BE2C (cell line): ENCODE measurements around the gene GOLIM4.

ENCODE experiments used
- DNase-seq: peaks from one replicate; pipeline ENCODE4 v3.0.0-alpha.2; 2020
- H3K27me3 ChIP-seq: fragments of 250-450 bp; sonication (Bioruptor Pico); 2 replicates; pipeline ENCODE4 v1.5.1; 2020; ENCODE audit warnings: mild to moderate bottlenecking
- H3K36me3 ChIP-seq: fragments of 250-450 bp; sonication (Bioruptor Pico); 2 replicates; pipeline ENCODE4 v1.5.1; 2020; ENCODE audit warnings: mild to moderate bottlenecking
- H3K4me1 ChIP-seq: fragments of 250-450 bp; sonication (Bioruptor Pico); 2 replicates; pipeline ENCODE4 v1.5.1; 2020
- H3K4me3 ChIP-seq: 2 replicates; pipeline ENCODE4 v1.5.1; 2011; ENCODE audit warnings: low read depth, low read length
- H3K9me3 ChIP-seq: fragments of 250-450 bp; sonication (Bioruptor Pico); 2 replicates; pipeline ENCODE4 v1.5.1; 2020
- TF ChIP-seq, protein P1 (sequence below): IDR thresholded peaks from 2 replicates; pipeline ENCODE4 v1.5.1; 2012; ENCODE audit warnings: mild to moderate bottlenecking, low read depth, low read length

Gene GOLIM4

GRCh38 chr3:167989999-167990398, 105.7 kb downstream of the GOLIM4 start:
- H3K27me3 ChIP-seq: peaks cover 18% of the 10 kb centered on the region
- TF ChIP-seq, protein P1, sequence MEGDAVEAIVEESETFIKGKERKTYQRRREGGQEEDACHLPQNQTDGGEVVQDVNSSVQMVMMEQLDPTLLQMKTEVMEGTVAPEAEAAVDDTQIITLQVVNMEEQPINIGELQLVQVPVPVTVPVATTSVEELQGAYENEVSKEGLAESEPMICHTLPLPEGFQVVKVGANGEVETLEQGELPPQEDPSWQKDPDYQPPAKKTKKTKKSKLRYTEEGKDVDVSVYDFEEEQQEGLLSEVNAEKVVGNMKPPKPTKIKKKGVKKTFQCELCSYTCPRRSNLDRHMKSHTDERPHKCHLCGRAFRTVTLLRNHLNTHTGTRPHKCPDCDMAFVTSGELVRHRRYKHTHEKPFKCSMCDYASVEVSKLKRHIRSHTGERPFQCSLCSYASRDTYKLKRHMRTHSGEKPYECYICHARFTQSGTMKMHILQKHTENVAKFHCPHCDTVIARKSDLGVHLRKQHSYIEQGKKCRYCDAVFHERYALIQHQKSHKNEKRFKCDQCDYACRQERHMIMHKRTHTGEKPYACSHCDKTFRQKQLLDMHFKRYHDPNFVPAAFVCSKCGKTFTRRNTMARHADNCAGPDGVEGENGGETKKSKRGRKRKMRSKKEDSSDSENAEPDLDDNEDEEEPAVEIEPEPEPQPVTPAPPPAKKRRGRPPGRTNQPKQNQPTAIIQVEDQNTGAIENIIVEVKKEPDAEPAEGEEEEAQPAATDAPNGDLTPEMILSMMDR: no peak
- no peaks in the 10 kb centered on the region for H3K4me1 ChIP-seq
- DNase-seq: no peak
- no peak overlapping the region for H3K4me3 ChIP-seq
- H3K9me3 ChIP-seq: no peaks in the 10 kb centered on the region
- H3K36me3 ChIP-seq: no peaks in the 10 kb centered on the region

- Histone ChIP-seq H3K27me3 (peaks cover 16% of the 10 kb centered on the region), H3K4me1 (no peaks in the 10 kb centered on the region), H3K9me3 (no peaks in the 10 kb centered on the region), H3K36me3 (no peaks in the 10 kb centered on the region), H3K4me3 (no peak overlapping the region)
- TF ChIP-seq, protein P1: no peak
- DNase-seq: no peak
Observed at GRCh38 chr3:167989066-167989465, 106.7 kb downstream of the GOLIM4 start.

DNA sequence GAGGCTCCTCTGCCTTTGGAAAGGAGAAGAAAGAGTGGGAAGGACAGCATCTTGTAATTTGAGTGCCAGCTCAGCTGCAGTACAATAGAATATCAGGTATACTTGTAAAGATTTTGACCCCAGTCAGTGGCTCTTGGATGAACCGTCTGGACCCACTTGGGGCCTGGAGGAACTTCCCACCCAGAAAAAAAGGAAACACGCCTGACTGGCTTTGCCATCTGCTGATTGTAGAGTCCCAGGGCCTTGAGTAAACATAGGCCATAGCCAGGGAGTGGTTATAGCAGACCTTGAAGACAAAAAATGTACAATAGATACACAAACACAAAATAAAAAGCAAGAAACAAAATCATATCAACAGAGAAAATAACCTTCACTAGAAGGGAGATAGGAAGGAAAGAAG, 112.1 kb downstream of the GOLIM4 start:
- Histone ChIP-seq H3K9me3 (no peaks in the 10 kb centered on the region), H3K36me3 (no peaks in the 10 kb centered on the region), H3K27me3 (peaks cover 5% of the 10 kb centered on the region), H3K4me3 (no peak overlapping the region), H3K4me1 (no peaks in the 10 kb centered on the region)
- TF ChIP-seq, protein P1: no peak
- DNase-seq: no peak

- Histone ChIP-seq H3K9me3 (no peaks in the 10 kb centered on the region), H3K4me3 (no peak overlapping the region), H3K27me3 (peaks cover 4% of the 10 kb centered on the region), H3K4me1 (no peaks in the 10 kb centered on the region; the same call in 1 of the 2 replicates), H3K36me3 (no peaks in the 10 kb centered on the region)
- no peak for DNase-seq
- TF ChIP-seq, protein P1: no peak
Observed at GRCh38 chr3:167978486-167978885, 117.2 kb downstream of the GOLIM4 start.

DNA sequence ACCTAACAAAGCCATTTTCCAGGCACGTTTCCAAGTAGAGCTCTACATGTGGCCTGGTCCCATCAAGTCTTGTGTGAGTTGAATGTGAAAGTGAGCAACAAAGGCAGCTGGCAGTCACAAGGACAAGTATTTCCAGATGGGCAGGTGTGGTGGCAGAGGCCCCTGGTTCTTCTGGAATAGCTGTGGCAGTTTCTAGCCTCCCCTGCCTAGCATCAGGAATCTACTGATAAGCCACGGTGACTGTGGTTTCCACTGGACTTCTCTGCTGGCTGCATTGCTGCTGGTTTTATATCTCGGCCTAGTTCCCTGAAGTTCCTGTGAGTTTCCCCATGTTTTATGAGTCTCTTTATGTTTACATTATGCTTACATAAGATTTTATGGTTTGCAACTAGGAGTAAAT, 117.7 kb downstream of the GOLIM4 start:
- DNase-seq: peak; percentile 17
- no peak overlapping the region for H3K4me3 ChIP-seq
- no peaks in the 10 kb centered on the region for H3K9me3 ChIP-seq
- no peaks in the 10 kb centered on the region; the same call in 1 of the 2 replicates for H3K4me1 ChIP-seq
- H3K27me3 ChIP-seq: peaks cover 4% of the 10 kb centered on the region
- no peaks in the 10 kb centered on the region for H3K36me3 ChIP-seq
- TF ChIP-seq, protein P1: no peak

DNA sequence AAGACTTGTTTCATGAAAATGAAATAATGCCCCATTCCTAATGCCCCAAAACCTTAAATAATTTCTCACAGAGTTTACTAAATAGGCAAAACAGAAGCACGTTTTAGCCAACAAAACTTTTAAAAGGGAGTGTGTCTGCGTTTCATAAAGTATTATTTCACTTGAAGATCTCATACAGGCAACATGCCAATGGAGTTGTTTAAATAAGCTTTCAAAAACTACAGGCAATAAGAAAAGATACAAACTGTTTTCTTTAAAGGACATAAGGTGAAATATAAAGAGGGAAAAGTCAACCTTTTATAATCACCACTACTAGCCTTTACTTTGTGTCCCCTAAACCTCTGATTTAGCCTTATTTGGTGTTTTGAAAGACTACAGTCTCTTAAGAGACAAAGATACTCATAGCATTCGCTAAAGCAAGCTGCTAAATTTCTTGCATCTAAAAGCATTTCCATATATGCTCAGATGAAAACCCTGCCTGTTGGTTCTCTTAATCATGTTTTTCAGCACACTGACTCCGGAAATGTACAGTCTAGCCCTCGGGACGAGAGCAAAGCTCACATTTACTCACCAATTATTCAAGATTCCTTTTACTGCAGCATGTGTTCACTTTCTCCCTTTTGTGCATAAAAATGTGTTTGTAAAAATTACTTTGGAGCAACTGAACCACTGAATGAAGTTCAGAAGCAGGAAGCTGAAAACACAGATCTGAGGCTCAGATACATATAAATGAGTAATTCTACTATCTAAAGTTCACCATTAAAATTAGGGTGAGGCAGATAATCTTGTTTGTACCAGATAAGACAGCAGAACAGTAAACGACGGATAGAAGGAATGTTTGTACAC, 119.0 kb downstream of the GOLIM4 start:
- Histone ChIP-seq H3K4me1 (no peaks in the 10 kb centered on the region; the same call in 1 of the 2 replicates), H3K36me3 (no peaks in the 10 kb centered on the region), H3K27me3 (peaks cover 4% of the 10 kb centered on the region), H3K4me3 (no peak overlapping the region), H3K9me3 (no peaks in the 10 kb centered on the region)
- TF ChIP-seq, protein P1: no peak
- DNase-seq: no peak
